ENCODE data around the gene MTCH2.
A peak's percentile ranks its signal among the peaks of the same experiment; 100 is the strongest.

DNA sequence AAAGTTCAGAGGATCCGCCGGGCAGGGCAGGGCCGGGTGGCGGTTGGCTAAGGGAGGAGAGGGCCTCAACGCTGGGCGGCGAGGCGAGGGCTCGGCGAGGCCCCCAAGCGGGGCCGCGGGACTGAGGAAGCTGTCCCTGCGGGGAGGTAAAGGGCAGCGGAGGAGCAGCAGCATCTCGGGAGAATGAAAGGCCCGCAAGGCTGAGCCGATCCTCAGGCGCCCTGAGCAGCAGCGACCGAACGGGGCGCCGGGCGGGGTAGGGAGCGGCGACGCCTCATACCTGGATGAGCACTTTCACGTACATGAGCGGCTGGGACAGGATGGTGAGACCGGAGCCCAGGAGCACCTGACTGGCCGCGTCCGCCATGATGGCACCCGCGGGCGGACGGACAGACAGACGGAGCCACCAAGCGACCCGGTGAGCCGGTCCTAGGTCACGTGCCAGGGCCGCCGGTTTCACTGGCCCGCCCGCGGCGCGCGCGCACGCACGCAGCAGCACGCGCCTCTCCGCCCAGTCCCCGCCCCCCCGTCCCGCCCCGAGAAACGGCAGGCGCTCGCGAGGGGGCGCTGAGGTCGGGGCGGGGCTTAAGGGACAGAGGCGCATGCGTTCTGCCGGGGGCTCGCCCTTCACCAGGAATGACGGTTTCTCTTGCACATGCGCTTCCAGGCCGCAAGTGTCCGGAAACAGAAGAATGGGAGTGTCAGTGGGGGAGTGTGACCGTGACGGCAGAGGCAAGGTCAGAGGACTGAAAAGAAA is at the start of gene MTCH2:
- TF ChIP-seq EZH2 (IDR thresholded peaks at IDR 0.05; ENCODE audit: low read length, unreplicated experiment) = no peak
- TF ChIP-seq, protein P1, sequence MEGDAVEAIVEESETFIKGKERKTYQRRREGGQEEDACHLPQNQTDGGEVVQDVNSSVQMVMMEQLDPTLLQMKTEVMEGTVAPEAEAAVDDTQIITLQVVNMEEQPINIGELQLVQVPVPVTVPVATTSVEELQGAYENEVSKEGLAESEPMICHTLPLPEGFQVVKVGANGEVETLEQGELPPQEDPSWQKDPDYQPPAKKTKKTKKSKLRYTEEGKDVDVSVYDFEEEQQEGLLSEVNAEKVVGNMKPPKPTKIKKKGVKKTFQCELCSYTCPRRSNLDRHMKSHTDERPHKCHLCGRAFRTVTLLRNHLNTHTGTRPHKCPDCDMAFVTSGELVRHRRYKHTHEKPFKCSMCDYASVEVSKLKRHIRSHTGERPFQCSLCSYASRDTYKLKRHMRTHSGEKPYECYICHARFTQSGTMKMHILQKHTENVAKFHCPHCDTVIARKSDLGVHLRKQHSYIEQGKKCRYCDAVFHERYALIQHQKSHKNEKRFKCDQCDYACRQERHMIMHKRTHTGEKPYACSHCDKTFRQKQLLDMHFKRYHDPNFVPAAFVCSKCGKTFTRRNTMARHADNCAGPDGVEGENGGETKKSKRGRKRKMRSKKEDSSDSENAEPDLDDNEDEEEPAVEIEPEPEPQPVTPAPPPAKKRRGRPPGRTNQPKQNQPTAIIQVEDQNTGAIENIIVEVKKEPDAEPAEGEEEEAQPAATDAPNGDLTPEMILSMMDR (conservative IDR thresholded peaks at IDR 0.05; ENCODE audit: low read depth, low read length) = 0 out of 2 replicates have a peak, but pooled peaks have one; percentile 22

All from PC-3 (cell line).